COLO829 (cell line): Measurements from ENCODE around the gene SCN1B.
"Not testable (repeated sequence)": the region's sequence is repeated elsewhere in the genome, so short reads cannot be mapped to it uniquely, and the experiment has no call there.

ENCODE experiments used
- DNase-seq: peaks from one replicate; pipeline ENCODE4 v3.0.0; 2012; ENCODE audit warnings: low spot score

SCN1B gene

DNA sequence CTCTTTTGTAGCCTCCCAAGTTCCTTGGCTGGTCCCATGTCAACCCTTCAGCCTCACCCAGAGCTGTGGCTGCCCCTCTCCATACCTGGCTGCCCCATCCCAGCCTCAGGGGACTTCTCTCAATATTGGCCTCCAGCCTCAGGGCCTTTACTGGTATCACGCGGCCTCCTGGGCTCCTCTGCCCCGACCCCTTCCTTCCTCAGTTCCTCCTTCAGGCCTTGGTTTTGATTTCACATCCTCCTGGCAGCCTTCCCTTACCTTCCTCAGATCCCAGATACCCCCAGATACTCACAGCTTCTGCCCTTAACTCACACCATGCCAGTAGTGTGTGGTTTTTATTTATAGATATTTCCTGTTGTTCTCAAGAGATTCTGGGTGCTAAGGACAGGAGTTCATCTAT, 12.8 kb upstream of the SCN1B start:
- no peak for DNase-seq

- no peak for DNase-seq
Observed at GRCh38 chr19:35018379-35018778, 11.9 kb upstream of the SCN1B start.

DNA sequence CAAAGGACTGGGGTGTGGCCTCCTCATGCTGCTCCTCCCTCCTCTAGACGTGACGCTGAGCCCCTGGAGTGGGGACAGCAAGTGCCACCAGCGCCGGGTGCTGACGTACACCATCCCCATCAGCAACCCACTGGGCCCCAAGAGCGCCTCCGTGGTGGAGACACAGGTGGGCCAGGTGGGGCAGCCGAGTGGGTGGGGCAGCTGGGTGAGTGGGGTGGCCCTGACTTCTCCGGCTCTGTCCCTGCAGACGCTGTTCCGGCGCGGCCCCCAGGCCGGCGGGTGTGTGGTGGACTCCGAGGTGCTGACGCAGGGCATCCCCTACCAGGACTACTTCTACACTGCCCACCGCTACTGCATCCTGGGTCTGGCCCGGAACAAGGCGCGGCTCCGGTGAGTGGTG, 11.1 kb upstream of the SCN1B start:
- no peak for DNase-seq

GRCh38 chr19:35021016-35021415, 9.3 kb upstream of the SCN1B start:
- no peak for DNase-seq

- DNase-seq: no peak
Observed at GRCh38 chr19:35021596-35021995, 8.7 kb upstream of the SCN1B start.

GRCh38 chr19:35022460-35022859, 7.8 kb upstream of the SCN1B start:
- DNase-seq: no peak

- DNase-seq: no peak
Observed at GRCh38 chr19:35023428-35023827, 6.8 kb upstream of the SCN1B start.

DNA sequence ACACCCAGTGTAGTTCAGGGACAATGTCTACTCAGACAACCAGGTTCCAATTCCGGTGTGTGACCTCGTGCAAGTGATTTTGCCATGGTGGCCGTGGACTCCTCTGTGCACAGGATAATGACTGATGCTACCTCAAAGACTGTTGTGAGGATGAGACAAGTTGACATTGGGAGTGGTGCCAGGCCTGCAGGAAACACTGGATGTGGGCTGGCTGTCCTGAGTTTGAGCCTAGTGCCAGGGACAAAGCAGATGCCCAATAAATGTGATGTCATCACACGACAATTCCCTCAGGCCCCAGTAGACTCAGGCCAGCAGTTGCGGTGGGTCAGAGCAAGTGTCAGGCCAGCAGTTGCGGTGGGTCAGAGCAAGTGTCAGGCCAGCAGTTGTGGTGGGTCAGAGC, 6.2 kb upstream of the SCN1B start:
- DNase-seq: no peak

DNA sequence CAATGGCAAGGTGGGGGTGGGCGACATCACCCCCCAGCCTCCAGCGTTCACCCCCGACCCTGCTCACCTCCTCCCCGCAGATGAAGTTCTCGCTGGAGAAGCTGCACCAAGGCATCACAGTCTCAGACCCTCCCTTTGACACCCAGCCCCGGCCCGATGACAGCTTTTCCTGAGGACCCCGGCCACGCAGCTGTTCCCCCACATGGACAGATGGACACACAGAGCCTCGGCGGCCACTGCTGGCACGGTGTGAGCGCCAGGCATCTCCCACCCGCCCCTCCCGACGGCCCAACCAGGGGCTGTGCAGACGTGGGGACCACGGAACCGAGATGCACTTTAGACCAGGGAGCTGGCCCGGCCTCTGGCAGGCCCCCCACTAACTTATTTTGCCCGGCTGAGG, 4.3 kb upstream of the SCN1B start:
- DNase-seq: no peak

DNA sequence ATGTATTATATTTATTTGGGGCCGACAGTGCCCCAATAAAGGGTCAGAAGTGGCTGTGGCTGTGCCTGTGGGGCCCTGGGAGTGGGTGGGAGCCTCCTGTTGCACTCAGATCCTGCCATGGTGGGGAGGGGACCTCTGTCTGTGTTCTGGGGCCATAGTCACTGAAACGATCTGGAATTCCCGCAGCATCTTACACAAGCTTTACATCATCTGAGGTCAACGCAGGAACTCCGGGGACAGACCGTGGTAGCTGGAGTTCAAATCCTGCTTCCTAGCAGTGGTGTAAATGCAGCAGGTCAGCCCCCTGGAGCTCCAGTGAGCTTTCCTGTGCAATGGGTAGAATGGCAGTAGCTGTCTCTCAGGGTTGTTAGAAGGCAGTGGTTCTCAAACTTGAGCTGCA, 3.9 kb upstream of the SCN1B start:
- no peak for DNase-seq

DNA sequence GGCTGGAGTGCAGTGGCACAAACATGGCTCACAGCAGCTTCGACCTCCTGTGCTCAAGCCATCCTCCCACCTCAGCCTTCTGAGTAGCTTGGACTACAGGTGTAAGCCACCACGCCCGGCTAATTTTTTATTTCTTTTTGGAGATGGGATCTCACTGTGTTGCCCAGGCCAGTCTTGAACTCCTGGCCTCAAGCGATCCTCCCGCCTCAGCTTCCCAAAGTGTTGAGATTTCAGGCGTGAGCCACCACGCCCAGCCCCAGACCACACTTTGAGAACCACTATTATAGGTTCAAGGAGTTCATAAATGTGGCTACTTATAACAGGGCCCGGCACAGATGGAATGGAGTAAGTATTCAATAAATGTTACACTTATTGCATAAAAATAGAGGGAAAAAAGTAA, 3.3 kb upstream of the SCN1B start:
- DNase-seq: no peak

DNA sequence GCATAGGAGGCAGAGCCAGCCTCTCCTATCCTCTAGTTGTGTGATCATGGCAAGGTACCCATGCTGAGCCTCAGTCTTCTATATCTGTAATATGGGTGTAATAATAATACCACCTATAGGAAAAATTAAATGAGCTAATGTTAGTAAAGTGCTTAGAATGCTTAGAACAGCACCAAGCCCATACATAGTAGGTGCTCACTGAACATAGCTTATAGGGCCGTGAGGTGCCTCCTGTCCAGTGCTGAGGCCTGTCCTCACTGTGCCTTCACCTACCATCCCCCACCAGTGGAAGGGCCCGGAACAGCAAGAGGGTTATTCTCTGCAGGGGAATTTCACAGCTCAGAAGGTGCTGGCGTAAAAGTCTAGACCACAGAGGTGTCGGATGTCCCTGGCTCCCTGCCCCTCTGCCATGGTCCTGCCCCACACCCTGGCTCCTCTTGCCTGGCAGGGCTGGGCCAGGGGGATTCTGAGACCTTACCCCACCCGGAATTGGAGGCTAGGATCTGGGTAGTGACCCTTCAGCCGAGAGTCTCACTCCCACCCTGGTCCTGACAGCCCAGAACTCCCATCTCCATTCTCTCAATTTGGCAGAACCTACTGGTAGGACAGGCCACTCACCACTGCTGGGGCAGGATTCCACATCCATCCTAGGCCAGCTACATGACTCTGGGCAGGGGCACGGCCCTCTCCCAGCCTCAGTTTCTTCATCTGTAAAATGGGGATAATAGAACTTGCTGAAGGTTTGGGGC, 2.2 kb upstream of the SCN1B start:
- DNase-seq: no peak

DNA sequence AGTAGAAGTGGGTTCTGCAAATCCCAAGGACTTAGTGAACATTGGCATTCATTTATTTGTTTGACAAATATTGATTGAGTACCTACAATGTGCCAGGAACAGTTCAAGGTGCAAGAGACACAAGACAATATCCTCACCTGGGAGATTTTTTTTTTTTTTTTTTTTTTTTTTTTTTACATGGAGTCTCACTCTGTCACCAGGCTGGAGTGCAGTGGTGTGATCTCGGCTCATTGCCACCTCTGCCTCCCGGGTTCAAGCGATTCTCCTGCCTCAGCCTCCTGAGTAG, 1.7 kb upstream of the SCN1B start:
- DNase-seq: not testable (repeated sequence)

- not testable (repeated sequence) for DNase-seq
Observed at GRCh38 chr19:35029275-35029736, 964 bp upstream of the SCN1B start.

- no peak for DNase-seq
Observed at GRCh38 chr19:35029737-35030256, 473 bp upstream of the SCN1B start.

DNA sequence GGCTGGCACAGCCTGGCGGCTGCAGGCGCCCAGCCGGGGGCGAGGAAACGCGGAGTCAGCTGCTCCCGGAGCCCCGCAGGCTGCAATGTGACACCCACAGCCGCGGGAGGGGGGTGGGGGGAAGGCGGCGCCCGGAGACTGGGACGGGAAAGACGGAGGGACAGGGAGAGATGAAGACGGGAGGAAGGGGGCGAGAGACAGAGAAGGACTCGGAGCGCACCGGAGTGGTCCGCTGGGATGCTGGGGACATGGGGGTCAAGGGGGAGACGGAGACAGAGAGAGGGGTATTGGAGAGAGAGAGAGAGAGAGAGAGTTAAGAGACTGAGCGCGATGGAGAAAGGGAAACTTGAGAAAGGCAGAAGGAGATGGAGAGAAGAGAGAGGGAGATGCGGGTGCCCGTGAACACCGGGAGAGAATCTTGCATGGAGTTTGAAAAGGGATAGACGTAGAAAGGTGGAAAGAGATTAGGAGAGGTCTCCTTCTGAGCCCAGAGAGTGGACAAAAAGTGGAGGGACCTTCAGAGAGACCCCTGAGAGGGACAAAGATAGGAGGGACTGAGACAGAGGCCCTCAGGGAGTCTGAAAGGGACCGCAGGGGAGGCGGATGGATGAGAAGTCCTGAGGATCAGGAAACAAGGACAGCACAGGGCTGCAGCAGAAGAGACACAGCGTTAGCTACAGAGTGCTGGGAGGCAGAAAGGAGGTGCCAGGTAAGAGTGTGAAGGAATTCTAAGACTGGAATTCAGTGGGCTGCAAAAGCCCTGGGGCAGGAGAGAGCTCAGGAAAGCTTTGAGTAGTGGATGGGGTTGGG, 1.0 kb downstream of the SCN1B start:
- DNase-seq: no peak

- DNase-seq: no peak
Observed at GRCh38 chr19:35032356-35032865, 2.1 kb downstream of the SCN1B start.

DNA sequence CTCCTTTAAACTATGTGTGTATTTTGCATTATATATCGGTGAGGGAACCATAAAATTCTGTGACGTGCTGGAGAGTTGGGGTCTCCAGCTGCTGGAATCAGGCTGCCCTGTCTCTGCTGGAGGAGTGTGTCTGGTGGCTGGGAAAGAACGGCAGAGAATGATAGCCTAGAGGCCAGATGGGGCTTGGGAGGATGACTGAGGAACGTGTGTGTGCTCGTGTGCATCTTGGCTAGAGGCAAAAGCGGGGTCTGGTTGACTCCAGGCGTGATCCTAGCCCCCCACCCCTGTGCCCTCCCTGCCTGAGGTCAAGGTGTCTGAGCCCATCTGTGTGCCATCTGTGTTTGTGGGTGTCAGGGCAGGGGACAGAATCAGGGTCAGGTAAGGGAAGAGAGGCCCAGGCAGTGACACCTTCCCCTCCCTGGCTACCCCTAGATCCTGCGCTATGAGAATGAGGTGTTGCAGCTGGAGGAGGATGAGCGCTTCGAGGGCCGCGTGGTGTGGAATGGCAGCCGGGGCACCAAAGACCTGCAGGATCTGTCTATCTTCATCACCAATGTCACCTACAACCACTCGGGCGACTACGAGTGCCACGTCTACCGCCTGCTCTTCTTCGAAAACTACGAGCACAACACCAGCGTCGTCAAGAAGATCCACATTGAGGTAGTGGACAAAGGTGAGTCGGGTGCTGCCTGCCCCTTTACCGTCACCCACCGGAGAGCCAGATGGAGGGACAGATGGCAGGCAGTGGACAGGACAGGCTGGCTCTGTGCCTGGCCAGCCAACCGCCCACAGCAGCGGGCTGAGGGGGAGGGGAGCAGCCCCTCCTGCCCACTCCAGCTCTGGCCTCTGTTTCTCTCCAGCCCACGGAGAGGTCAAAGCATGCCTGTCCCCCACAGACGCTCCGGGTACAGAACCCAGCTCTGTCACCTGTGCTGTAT, 3.1 kb downstream of the SCN1B start:
- DNase-seq: no peak

- DNase-seq: no peak
Observed at GRCh38 chr19:35034005-35034502, 3.8 kb downstream of the SCN1B start.

- no peak for DNase-seq
Observed at GRCh38 chr19:35034588-35035382, 4.5 kb downstream of the SCN1B start.
